ENCODE results near the gene CXCL11.
"Not testable (repeated sequence)": the region's sequence is repeated elsewhere in the genome, so short reads cannot be mapped to it uniquely, and the experiment has no call there.

The CXCL11 gene

DNA sequence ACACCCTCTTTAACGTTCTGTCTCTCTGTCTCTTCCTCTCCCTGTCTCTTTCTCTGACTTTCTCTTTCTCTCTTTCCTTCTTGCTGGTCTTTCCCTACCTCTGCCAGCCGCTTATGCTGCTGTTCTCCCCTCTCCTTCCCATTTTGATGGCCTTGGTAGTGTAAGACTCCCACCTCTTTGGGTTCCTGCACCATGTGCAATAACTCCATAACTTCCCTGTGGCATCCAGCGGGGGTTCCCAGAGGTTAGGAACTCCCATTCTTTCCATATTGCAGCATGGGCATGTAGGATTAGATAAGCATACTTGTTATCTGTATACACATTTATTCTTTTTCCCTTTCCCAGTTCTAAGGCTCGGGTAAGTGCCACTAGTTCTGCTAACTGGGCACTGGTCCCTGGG lies 8.8 kb upstream of the CXCL11 start:
- in situ Hi-C loops (cut with HindIII; ENCODE audit: low sequenced_read_pairs): not testable (repeated sequence)

DNA sequence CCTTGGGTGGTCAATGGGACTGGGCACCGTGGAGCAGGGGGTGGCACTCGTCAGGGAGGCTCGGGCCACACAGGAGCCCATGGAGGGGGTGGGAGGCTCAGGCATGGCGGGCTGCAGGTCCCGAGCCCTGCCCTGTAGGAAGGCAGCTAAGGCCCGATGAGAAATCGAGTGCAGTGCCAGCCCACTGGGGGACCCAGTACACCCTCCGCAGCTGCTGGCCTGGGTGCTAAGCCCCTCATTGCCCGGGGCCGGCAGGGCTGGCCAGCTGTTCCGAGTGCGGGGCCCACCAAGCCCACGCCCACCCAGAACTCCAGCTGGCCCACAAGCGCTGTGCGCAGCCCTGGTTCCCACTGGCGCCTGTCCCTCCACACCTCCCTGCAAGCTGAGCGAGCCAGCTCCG lies 7.4 kb upstream of the CXCL11 start:
- in situ Hi-C loops (cut with HindIII; ENCODE audit: low sequenced_read_pairs): not testable (repeated sequence)

DNA sequence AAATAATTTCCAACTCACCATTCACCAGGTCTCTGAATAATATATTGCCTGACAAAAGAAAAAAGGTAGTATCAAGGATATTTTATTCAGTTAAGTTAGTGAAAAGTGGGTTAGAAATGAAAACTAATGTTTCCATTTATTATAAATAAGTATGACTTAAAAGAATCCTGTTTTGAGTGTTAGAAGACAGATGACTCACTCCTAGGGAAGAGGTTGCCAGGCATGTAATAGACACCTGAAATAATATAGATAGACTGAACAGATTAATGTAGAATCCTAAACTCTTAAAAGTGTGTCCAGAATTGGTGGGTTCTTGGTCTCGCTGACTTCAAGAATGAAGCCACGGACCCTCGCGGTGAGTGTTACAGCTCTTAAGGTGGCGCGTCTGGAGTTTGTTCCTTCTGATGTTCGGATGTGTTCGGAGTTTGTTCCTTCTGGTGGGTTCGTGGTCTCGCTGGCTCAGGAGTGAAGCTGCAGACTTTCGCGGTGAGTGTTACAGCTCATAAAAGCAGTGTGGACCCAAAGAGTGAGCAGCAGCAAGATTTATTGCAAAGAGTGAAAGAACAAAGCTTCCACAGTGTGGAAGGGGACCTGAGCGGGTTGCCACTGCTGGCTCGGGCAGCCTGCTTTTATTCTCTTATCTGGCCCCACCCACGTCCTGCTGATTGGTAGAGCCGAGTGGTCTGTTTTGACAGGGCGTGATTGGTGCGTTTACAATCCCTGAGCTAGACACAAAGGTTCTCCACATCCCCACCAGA lies 6.5 kb upstream of the CXCL11 start:
- in situ Hi-C loops (cut with HindIII; ENCODE audit: low sequenced_read_pairs): not testable (repeated sequence)

DNA sequence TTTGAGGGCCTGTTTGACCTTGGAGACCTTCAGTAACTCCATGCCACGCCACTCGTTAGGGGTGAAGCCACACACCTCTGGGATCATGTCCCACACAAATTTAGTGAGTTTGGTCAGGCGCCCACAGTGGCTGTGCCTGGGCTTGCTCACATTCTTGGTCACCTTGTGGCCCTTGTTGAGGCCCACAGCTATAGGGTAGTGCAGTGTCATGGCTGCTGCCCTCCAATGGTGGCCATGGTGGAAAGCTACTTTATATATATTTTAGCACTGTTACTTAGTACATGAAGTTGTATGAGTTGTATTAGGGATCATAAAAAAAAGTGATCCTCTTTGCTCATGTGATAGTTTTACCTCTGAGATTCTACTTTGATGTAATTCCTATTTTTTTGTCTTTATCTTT lies 985 bp upstream of the CXCL11 start:
- in situ Hi-C loops (cut with HindIII; ENCODE audit: low sequenced_read_pairs): no loop called here

DNA sequence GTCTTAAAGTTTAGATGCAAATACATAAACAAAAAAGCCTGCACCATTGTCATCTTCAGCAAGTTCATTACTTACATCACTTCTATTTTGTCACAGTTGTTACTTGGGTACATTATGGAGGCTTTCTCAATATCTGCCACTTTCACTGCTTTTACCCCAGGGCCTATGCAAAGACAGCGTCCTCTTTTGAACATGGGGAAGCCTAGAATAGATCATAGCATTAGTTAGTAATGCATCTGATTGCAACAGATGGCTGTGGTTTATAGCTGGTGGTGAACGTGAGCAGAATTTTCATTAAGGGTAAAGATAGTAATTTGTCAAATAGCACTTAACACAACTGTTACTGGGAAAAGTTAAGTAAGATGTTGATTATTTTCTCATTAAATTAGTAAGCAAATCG lies 729 bp downstream of the CXCL11 start:
- in situ Hi-C loops (cut with HindIII; ENCODE audit: low sequenced_read_pairs): no loop called here

DNA sequence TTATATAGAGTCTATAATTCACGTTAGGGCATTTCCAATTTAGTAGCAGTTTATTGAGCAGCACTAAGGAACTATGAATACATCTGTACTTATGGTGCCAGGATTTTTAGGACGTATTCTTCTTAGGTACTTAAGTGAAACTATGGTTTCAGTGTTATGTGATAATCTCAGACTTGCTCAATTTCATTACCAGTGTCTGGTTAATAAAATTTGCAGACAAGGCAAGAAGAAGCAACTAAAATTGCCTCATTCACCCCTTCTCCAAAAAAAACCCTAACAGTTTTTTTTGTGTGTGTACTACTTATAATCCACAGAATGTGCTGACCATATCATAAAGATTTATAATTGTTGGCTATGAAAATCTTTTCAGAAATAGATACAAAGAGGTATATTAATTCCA lies 6.6 kb downstream of the CXCL11 start:
- in situ Hi-C loops (cut with HindIII; ENCODE audit: low sequenced_read_pairs): no loop called here

DNA sequence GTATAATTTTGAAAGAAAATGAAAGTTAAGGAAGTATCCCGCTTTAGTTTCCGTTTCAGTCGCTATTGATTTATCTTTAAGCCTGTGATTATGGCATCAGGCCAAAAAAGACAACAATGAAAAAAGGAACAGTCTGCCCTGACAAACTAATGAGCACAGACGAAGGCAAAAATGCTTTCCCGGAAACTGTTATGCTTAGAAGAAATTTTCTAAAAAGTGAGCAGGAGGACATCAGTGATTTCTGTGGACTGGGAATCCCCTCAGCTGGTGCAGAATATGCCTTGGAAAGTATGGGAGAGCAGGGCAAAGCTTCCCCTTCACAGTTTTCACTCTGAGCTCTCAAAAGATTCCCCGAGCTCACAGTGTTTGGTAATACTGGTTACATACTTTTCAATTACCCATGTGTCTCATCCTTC lies 7.5 kb downstream of the CXCL11 start:
- in situ Hi-C loops (cut with HindIII; ENCODE audit: low sequenced_read_pairs): no loop called here

DNA sequence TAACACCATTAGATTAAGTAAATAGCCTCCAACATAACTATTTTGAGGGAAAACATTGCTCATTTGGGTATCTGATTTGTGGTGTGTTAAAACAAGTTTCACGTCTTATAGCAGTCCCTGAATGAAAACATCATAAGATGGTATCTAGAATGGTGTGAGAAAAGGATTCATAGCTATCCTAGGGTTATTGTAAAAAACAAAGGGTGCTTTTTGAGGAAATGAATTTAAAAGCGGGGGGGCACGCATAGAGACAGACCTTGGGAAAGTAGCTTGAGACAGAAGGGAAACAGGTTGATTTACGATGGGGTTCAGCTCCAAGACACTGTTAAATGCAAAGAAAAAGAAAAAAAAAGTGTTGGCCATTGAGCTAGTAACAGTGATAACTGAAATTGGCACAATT lies 11.8 kb downstream of the CXCL11 start:
- in situ Hi-C loops (cut with HindIII; ENCODE audit: low sequenced_read_pairs): no loop called here

DNA sequence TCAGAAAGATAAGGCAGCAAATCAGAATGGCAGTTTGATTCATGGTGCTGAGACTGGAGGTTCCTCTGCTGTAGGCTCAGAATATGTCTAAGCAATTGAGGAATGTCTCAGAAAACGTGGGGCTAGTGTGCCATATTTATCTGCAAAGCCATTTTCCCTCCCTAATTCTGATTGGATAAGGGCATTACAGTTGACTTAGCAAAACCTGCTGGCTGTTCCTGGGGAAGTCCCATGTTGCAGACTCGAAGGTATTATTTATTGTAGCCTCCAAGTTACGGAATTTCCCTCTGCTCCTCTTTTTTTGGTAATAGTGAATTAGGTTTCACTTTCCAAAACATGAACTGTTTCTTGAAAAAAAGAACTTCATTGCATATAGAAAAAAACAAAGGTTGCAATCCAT lies 12.5 kb downstream of the CXCL11 start, which contains the start of gene CXCL10:
CXCL10 (minus strand) TSS at position 109 of the 400 bp plus-strand sequence; CDS start at position 43, 66 bp downstream.
- in situ Hi-C loops (cut with HindIII; ENCODE audit: low sequenced_read_pairs): no loop called here

DNA sequence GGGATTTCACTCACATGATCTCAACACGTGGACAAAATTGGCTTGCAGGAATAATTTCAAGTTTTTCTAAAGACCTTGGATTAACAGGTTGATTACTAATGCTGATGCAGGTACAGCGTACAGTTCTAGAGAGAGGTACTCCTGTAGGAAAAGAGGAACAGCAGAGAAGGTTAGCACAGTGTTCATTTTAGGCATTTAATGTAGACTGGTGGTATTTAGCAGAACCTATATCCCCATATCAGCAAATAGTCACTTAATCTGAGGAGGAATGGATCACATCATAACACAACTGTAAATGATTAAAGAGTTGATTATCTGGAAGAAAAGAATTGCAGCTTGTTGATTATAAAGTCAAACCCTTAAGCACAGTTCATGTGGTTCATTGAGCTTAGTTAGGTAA lies 13.2 kb downstream of the CXCL11 start:
- in situ Hi-C loops (cut with HindIII; ENCODE audit: low sequenced_read_pairs): no loop called here

DNA sequence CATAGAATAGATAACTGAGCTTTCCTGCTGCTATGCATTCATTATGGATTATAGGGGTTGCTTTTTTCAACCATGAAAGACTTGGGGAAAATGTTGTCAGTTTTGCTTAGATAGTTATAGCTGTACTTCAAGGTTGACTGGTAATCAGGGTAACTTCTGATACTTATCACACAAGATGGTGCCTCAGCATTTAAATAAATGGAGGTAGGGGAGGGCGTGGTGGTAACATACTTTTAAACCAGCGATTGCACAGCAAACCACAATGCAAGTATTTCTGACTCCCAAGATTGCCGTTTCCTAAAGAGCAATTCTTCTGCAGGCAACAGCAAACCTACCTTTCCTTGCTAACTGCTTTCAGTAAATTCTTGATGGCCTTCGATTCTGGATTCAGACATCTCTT lies 13.8 kb downstream of the CXCL11 start:
- in situ Hi-C loops (cut with HindIII; ENCODE audit: low sequenced_read_pairs): no loop called here

DNA sequence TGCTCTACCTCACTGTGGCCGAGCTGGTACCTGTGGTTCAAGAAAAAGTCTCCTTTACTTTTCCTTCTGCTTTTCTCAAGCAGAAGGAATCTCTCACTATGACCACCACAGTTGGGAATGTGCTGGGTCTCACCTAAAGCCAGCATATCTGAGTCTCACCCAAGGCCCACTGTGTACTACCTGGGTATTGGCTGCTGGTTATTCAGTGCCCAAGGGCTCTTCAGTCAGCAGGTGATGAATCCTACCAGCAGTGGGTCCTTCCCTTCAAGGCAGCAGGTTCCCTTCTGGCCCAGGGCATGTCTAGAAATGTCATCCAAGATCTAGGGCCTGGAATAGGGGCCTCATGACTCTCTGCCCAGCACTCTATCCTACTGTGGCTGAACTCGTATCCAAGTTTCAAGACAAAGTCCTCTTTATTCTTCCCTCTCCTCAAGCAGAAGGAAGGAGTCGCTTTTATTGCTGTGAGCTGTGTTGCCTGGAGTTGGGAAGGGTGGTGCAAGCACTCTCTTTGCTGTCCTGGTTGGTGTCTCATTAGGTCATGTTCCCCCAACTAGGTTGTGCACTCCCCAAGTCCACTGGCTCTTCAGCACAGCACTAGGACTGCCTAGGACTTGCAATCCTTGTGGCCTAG lies 18.7 kb downstream of the CXCL11 start:
- in situ Hi-C loops (cut with HindIII; ENCODE audit: low sequenced_read_pairs): no loop called here

DNA sequence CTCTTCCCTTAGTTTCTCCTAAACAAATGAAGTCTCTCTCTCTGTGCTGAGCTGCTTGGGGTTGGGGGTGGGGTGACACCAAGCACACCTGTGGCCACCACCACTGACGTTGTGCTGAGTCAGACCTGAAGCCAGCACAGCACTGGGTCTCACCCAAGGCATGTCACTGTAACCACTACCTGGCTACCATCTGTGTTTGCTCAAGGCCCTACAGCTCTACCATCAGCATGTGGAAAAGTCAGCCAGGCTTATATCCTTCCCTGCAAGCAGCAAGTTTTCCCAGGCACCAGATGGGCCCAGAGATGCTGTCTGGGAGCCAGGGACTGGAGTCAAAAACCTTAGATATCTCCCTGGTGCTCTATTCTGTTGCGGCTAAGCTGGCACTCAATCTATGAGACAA lies 19.5 kb downstream of the CXCL11 start:
- in situ Hi-C loops (cut with HindIII; ENCODE audit: low sequenced_read_pairs): no loop called here

DNA sequence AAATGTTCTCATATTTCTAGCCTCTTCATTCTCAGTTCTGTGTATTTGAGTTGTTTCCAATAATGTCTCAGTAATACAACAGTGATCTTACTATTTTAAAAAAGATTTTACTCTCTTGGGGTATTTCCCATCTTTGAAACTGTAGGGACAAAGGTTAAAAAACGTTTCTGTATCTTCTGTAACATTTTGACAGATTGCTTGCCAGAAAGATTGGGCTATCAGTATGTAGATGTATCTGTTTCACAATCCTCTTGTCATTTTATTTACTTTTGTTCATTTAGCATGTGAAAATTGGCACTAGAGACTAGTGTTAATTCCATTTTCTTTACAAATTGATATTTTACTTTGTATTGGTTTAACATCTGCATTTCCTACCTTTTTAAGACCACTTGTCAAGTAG lies 22.3 kb downstream of the CXCL11 start:
- in situ Hi-C loops (cut with HindIII; ENCODE audit: low sequenced_read_pairs): no loop called here

DNA sequence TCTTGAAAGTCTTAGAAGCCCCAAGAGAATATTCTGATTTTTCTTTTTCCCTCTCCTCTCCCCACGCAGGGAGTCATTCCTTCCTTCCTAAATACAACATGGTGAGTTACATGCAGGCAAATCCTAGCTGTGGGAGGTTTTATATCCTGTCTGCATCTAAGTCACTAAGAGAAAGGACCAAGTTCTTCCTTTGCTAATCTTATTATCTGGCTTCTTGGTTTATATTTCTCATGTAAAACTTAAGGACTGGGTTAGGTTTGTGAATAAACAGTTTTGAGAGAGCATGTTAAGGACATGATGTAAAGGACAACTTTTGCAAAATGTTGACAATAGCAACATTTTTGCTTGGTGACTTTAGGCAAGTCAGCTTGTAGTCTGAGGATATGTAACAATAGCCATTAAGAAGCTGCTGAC lies 23.5 kb downstream of the CXCL11 start:
- in situ Hi-C loops (cut with HindIII; ENCODE audit: low sequenced_read_pairs): no loop called here

DNA sequence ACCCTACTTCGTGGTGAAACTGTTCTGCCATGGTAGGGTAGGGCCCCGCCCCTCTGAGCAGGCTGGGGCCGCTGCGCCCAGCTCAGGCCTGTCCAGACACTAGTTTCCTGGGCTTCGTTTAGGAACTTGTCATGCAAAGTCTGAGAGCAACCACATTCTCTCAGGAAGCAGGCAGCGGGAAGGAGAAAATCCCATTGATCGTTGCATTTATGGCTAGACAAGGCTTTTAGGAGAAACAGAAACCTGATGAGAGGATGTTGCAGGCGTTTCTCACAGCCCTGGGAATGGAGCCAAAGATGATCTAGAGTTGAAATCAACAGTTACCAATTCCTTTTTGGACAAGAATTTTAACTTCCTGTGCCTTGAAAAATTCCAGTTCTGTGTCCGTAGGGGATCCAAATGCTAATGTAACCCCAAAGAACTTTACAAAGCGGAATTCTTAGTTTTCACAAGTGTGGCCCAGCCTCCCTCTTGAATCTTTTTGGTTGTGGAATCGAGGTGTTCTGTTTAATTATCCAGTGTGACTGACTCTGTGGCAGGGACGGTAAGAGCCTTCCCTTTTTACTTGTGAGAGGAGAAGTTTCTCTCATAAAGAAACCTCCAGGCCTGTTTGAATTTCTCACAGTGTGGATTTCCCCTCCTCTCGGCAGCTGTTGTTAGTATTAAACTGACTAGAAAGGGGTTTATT lies 24.0 kb downstream of the CXCL11 start:
- in situ Hi-C loops (cut with HindIII; ENCODE audit: low sequenced_read_pairs): no loop called here

DNA sequence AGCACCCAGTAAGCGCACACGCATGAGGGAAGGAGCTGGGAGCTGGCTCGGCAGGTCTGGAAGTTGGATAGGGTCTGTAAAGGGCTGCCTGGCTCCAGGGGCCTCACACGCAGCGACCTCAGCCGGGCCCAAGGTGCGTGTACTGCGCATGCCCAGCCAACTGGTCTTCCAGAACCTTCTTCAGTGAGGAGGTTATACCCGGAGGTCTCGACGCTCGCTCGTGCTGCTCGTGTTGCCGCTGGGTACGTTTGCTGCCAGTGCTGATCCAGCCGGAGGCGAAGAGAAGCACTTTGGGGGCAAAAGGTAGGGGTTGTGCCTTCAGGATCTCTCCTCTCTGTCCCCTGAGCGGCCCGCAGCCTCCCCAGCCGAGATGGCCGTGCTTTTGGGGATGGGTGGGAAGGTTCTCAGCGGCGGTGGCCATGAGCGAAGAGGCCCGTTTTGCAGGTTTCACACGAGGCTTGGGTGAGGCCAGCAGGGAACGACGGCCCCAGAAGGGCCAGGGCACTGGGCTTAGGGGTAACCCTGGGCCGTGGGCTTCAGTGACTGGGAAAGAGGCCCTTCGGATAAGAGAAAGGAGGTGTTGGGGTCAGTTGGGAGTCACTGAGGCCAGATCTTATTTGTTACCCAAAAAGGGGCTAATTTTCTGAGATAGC lies 24.7 kb downstream of the CXCL11 start:
- in situ Hi-C loops (cut with HindIII; ENCODE audit: low sequenced_read_pairs): no loop called here

DNA sequence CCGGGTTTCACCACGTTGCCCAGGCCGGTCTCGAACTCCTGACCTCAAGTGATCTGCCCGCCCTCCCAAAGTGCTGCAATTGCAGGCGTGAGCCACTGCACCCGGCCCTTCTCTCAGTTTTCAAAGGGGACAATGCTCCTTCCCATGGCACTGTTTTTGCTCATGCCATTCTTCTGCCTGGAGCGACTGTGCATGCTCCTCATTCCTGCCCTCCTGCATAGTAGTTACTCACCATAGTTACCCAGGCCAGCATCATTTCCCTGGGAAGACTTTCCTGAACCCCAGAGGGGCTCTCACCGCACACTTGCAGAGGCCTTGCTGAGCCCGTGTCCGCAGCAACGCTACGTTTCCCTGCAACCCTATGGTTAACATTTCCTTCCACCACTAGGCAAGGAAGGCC lies 25.3 kb downstream of the CXCL11 start:
- in situ Hi-C loops (cut with HindIII; ENCODE audit: low sequenced_read_pairs): no loop called here

DNA sequence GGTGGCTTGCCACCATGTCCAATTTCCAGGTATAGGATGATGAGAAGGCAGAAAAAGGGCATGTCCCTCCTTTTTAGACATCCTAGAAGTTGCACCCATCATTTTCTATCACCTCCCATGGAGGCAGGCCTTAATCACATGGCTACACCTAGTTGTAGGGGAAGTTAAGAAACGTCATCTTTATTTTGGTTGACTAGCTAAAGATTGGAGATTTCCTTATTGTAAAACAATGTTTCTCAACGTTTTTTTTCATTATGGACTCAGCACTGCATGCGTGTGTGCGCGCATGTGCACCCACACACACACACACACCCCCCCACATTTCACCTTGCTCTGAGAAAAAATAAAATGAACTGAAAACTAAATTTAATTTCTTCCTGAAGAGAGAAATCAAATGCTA lies 26.6 kb downstream of the CXCL11 start:
- in situ Hi-C loops (cut with HindIII; ENCODE audit: low sequenced_read_pairs): no loop called here

DNA sequence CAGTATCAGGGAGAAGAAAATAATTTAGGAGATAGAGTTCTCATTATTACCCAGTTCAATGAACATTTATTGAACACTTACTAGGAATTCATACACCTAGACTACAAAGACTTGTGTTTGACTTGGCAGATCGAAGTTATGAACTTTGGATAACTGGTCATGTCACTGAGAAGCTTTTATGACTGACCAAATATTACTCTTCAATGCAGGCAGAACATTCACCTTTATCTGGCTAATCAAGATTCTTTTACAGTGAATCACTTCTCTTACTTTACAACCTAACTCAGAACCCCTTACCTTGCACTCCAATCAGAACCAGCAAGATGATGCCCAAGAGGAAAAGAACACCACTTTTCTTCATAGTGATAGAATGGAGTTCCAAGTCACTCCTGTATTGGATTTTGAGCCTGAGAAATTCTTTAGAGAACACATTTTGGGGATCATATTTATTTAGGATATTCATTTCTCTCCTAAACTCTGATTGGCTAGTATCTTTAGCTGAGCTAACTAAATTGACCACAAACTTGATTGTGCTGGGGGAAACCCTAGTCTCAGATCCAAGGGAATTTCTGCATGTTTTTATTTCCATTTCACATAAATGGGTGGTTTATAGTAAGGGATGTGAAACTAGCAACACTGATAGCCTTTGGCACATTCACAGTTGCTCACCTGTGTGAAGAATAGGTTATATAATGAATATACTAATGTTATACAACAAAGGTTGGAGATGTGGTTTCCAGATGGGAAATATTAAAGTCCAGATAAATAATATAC lies 28.6 kb downstream of the CXCL11 start, which contains the start of gene CXCL9:
CXCL9 (minus strand) TSS at position 421 of the 774 bp plus-strand sequence; CDS start at position 361, 60 bp downstream.
- in situ Hi-C loops (cut with HindIII; ENCODE audit: low sequenced_read_pairs): no loop called here

DNA sequence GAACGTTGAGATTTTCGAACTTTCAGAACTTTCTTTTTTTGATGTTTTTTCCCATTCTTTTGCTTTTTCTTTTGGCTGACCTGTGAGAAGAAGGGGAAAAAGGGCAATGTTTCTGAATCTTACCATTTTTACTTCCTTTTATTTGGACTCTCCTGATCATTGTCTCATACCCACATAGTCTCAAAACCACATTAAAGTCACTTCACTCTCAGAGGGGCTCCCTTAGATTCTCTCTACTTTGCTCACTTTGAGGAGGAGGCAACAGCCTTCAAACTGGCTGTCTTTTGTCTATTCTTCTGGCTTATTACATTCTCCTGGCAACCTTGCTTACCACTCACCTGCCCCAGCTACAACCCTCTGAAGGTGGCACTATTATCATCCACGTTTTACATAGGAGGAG lies 32.2 kb downstream of the CXCL11 start:
- in situ Hi-C loops (cut with HindIII; ENCODE audit: low sequenced_read_pairs): no loop called here
